NCI-H2171 (cell line): ENCODE data around the gene TMEM132D.
"Not testable (repeated sequence)": the region's sequence is repeated elsewhere in the genome, so short reads cannot be mapped to it uniquely, and the experiment has no call there.

Experiments
- DNase-seq: peaks from one replicate; lab custom pipeline; 2025; lab: John Stamatoyannopoulos, UW

TMEM132D gene

DNA sequence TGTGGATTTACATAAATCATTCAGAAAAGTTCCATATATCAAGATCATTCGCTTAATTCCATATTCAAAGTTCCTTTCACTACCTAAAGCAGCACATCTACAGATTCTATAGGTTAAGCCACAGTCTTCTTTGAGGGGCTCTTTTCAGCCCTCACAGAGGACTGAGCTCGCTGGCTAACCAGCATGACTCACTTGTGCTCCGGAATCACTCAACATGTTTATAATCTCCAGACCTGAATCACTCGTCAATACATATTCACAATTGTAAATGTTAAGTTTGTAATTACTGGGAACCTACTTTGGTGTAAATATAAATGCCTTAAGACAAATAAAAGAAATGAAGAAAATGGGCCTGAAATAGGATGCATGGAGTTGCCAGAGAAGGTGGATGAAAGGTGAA lies 315.7 kb downstream of the TMEM132D start:
- no peak for DNase-seq

DNA sequence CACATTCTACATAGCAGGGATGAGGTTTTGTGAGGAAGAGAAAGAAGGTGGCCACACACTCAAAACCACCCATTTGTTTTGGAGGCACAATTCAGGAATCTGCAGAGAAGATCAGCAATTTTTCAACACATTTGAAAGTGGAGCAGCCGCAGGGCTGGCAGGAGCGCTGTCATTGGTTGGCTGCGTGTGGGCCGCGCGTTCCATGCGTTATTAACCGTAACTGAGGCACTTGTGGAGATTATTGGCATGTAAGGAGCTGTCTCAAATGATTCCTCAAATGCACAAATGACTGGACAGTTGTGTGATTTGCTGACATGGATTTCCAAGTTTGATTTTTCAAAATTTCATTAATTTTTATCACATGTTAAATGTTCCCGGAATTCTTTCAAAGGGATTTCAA lies 318.5 kb downstream of the TMEM132D start:
- DNase-seq, result no peak

DNA sequence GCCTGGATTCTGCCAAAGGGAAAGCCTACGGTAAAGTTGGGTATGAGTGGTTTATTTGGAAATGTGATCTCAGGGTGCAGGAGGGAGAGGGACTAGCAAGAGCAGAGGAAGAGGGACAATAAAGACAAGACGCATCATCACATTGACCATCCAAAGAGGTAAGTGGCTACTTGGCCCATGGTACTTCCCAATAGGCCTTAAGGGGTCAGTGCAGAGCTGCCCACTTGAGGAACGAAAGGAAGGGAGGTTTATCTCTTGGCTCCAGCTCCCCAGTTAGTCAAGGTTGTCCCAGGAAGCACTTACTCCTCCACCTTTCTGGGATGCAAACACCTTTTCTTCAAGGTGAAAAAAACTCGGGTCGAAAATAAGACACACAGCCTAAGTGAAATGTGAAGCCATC lies 323.9 kb downstream of the TMEM132D start:
- DNase-seq, result no peak

DNA sequence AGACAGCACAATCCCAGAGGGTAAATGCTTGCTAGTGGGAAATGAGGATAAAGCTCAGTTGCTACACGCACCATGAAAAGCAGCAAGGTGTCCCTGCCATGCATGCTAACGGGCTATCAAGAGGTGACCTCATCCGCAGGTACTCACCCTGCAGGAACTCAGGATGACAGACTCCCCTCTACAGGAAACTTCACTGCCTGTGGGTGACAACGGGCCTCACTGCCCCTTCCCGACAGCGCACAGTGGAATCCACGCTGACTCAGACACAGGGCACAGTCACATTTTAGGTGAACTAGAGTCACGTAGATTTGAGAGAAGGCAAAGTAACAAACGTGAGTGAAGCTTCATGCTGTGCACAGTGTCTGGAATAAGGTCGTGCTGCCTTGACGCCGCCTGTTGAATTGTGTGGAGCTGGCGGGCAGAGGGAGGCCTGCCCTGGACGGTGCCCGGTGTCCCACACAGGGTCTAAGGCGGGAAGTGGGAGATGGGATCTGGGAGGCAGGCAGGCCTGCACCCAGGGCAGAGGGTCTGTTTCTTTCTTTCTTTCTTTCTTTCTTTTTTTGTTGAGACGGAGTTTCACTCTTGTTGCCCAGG lies 331.8 kb downstream of the TMEM132D start:
- no peak for DNase-seq

DNA sequence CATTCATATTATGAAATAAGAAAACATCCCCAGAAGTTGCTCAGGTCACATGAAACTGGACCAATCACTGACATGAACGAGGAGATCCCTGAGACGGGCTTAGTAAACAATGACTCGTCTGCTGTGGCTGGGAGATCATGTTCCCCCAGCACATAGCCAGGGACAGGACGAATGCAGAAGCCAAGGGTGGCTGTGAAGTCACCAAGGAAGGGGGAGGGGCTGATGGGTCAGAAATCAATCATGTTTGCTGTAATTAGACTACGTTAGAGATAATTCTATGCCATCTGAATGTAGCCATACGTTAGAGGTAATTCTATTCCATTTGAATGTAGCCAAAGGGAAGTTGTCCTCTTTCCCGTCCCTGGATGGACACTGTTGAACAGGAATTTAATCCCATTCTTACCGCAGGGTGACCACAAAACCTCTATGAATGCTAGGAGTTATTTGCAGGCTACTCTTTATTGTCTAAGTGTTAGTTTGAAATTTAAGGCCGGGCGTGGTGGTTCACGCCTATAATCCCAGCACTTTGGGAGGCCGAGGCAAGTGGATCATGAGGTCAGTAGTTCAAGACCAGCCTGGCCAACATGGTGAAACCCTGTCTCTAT lies 332.9 kb downstream of the TMEM132D start:
- DNase-seq, result no peak

DNA sequence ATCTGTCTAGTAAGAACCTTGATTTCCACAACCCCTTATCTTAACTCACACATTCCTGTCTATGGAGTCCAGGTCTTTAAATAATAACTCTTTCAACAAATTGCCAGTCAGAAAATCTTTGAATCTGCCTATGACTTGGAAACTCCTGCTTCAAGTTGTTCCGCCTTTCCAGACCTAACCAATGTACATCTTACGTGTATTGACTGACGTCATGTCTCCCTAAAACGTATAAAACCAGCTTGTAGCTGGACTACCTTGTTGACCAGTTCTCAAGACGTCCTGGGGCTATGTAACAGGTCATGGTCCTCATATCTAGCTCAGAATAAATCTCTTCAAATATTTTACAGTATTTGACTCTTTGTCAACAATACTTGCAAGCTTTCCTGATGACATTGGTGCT lies 337.0 kb downstream of the TMEM132D start:
- no peak for DNase-seq

DNA sequence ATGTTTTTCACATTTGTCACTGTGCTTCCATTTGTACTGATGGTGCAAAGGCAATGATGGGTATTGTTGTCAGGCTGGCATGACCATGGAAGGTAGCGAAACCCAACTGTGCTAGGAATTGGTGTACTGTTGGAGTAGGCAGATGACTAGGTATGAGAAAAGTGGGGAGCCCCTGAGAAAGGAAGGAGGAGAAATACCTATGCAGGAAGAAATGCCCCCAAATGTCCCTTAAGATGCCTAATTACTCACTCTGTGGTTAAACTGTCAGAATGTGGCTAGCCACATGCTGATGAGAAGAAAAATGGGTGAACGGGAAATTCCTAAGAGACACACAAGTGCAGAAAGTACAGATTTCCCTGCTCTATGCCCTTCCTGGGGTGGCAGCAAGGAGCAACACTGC lies 339.1 kb downstream of the TMEM132D start:
- no peak for DNase-seq

DNA sequence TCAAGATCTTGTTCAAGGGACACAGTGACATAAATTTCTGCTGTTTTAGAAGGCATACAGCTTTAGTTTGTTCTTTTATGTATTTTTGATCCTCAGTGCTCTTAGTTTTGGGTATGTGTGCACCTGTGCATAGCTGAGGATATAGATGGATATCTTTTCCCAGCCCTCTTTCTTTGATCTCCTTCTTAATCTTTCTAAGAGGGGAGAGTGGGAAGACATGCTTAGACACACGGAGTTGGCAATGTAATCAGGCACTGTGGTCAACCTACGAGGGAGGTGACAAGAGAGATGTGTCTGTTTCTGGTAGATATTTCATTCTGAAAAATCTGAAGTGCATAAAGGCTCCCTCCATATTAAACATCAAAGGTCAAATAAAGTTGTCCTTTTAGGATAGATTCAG lies 340.6 kb downstream of the TMEM132D start:
- DNase-seq, result no peak

DNA sequence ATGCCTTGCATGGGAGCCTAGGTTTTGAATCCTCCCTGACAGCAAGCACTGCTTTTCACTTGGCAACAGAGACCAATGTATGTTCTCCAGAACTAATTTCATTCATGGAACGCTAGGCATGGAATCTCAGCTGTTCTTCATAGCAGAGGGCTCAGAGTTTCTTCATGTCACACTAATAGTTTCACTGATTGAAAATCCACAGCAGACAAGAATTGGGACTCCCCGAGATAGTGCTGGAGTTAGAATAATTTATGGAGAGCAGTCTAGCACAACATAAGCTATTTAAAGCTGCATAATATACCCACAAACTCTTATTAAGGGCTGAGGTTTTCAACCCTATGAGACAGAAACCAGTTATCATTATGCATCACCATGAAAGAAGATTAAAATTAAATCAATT lies 342.5 kb downstream of the TMEM132D start:
- no peak for DNase-seq

DNA sequence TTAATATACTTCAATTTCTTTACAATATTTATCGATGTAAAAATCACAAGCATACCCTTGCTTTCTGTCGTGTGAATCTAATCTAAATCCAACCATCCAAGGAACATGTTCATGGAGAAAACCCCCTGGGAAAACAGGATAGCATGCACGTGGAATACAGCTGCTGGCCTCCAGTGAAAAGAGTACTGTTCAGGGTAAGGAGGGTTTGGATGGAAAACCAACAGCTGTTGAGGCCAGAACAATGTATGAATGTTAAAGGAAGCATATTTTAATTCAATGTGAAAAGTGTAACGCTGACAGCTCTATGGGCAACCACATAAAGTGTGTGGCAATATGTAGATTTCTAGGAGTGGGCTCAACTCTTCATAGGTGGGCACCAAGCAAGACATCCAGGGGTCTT lies 344.0 kb downstream of the TMEM132D start:
- DNase-seq, result no peak

DNA sequence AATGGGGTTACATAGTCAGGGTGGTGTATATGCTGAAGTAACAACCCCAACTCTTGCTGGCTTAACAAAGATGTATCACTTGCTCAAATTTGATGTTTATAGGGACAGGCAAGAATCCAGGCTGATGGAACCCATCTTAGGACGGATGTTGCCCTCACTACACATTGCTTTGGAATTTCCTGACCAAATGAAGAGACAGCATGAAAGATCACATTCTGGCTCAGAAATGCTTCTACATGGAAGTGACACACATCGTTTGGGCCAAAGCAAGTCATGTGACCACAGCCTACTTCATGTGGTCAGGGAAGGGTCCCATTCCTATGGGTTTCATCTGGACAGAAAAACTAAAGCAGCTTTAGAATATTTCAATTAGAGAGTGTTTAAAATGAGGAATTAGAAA lies 345.8 kb downstream of the TMEM132D start:
- DNase-seq, result no peak

DNA sequence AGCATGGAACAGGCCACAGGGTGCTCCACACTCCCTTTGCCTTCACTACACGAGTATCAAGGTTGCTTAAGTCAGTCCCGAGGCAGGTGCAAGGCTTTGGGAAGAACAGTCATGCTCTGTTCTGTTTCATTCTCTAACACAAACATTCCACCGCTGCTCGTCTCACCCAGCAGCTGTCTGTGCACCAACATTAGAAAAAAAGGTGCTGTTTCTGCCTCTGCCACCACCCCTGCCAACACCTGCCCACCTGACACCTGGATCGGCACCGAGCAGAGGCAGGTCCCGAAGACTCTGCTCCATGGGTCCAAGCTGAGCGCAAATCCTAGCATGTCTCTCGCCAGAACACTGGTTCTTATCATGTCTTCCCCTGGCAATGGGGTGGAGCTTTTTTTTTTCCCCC lies 347.7 kb downstream of the TMEM132D start:
- DNase-seq, result no peak

DNA sequence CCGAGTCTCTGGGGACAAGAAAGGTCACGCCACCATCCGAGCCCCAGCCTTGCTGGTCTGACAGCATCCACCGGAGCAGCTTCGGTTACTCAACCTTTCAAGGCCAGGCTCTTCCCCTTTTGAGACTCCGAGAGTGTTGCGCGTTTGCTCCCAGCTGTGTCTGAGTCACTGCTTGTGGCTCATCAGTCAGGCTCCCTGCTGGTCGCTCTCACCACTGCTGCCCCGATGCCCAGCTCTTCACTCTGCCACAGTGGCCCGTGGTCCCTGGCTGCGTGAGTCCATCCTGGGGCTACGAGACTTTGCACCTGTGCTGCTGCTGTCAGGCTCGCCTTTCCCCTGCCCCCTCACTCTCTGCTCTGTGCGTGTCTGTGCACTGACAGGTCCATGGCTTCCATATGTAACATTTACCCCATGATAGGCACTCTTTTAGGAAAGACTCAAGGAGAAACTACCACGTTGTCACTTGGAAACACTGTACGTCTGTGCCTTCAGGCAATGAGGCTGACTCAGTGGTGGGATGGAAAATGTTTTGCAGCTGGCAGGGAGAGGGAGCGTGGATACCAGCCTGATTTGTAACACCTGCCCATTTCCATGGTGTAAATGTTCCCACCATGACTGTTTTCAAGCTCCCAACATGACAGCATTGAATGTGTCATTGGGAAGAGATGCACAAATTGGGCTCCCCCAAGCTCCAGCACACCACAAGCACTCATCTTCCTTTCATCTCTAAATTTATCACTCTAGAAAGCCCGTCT lies 350.7 kb downstream of the TMEM132D start:
- no peak for DNase-seq

DNA sequence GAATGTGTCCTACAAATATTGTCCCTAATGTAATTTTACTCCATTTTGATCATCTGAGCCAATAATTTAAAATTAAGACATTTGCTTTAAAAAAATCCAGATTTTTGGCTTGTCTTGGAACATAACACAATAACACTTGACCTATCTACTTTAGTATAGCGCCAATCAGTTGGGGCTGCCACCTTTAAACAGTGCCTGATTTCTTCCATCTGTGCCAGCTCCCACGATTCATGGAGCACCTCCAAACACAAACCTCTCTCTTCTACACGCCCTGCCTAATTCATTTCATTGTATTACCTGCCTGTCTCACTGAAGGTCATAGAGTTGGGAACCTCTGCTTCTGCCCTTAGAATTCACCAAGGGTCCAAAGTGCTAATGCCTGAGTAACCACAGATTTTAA lies 352.4 kb downstream of the TMEM132D start:
- no peak for DNase-seq

DNA sequence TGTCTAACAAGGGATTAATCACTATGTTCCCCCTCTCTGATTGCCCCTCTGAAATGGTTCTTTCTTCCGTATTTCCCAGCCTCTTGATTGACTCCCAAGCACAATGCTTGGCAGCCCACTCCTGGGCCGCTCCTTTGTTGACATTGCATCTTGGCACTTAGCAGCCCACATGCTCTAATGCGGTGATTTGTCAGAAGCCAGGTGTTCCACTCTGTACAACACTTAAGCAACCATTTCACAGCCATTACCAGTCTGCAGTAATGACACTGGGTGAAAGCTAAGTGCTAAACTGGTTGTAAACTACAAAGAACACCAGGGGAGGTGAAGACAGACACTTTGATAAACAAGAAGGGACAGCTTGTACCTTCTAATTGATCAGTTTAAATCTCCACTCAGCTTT lies 353.5 kb downstream of the TMEM132D start:
- no peak for DNase-seq

DNA sequence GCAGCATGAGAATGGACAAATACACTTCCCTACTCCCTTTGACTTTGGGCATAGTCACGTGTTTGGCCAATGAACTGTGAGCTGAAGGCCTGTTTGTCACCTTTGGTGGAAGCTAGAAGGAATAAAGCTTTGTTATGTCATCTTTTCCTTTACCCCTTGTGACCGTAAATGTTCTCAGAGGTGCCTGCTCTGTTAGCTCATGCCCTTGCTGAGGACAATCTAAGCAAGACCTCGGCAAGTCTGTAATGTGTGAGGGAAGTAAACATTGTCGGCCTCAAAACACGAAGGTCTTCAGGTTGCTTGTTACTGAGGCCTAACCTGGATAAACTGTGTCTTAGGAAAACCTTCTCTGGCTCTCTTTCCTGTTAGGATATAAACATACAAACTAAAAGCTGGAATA lies 354.2 kb downstream of the TMEM132D start:
- no peak for DNase-seq

DNA sequence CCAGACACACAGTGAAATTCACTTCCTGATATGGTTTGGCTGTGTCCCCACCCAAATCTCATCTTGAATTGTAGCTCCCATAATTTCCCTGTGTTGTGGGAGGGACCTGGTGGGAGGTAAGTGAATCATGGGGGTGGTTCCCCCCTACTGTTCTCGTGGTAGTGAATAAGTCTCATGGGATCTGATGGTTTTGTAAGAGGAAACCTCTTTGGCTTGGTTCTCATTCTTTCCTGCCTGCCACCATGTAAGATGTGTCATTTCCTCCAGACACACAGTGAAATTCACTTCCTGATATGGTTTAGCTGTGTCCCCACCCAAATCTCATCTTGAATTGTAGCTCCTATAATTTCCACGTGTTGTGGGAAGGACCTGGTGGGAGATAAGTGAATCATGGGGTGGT lies 354.8 kb downstream of the TMEM132D start:
- not testable (repeated sequence) for DNase-seq

DNA sequence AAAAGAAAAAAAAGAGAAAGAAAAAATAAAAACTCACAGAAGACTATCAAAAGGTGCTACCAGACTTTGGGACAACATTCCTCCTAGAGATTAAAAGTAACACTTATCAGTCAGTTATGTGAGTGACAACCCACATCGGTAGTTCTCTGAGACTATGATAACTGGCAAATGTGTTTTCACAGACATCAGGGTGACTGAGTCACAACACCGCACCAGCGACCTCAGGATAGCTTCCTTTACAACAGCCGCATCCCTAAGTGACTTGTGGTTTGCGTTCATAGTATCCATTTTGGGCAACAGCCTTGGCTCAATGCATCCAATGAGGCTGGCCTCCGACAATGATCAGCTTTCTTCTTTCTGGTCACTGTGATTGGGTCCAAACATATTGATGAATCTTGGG lies 359.1 kb downstream of the TMEM132D start:
- no peak for DNase-seq

DNA sequence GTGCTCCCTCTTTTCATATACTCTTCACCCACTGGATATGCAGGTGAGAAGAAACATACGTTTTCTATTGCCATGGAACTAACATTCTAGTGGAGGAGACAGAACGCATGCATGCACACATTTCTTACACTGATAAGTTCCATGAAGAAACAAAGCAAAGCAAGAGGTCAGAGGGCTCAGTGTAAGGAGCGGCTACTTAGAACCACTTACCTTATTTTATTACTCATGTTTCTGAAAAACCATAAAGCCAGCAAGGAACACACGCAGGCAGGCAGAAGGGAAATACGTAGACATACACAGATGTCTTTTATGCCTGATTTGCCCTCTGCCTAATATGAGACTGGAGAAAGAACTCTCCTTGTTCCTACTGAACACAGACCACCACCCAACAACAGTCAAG lies 362.9 kb downstream of the TMEM132D start:
- no peak for DNase-seq

DNA sequence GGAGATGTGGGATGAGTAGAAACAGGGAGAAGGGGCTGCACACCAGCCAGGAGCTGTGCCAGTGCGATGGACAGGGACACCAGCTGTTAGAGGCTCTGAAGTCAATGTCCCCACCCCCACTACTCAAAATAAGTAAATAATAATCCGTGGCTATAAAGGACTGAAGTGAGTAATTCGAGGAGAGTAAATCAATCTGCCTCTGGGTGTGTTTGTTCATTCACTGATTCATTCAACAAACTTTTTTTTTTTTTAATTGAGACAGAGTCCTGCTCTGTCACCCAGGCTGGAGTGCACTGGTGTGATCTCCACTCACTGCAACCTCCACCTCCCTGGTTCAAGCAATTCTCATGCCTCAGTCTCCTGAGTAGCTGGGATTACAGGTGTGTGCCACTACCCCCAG lies 363.6 kb downstream of the TMEM132D start:
- no peak for DNase-seq

DNA sequence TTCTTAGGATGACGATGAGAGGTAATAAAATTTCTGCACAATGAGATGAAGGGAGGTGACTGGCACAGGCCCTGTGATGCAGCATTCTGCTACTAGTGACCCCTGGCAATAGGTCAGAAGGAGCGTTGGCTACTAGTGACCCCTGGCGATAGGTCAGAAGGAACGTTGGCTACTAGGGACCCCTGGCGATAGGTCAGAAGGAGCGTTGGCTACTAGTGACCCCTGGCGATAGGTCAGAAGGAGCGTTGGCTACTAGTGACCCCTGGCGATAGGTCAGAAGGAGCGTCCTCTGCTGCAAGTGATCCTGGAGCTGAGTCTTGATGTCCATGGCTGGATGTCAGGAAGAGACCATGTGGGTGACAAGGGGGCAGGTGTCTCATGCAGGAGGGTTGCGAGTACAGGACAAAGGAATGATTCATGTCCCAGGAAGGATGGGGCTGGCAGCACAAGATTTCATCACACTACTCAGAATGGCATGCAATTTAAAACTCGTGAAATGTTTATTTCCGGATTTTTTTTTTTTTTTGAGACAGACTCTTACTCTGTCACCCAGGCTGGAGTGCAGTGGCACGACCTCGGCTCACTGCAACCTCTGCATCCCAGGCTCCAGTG lies 365.0 kb downstream of the TMEM132D start:
- not testable (repeated sequence) for DNase-seq

DNA sequence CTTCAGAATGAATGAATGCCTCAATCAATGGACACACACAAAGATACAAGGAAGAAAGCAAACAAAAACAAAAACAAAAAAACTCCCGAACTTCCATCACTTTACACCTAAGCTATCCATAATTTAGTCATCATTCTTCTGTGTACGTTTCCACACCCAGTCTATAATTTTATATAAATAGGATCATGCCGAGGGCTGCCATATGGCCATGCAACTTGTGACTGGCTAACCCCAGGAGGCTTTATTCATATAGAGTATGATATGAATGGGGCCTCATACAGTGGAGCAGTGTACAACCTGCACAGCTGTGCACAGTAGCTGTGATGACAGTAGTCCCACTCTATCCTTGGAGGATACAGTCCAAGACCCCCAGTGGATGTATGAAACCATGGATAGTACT lies 365.7 kb downstream of the TMEM132D start:
- DNase-seq, result no peak
